22Rv1 (cell line): ENCODE measurements around the gene LRIG1.

ENCODE experiments used
- H3K27ac ChIP-seq: fragments of 450-650 bp; 2 replicates; pipeline ENCODE4 v1.5.1; 2017
- ZFX ChIP-seq: fragments of 450-650 bp; IDR thresholded peaks from 2 replicates; pipeline ENCODE4 v1.6.1; 2017; ENCODE audit warnings: antibody characterized with exemption, borderline replicate concordance
- TF ChIP-seq, protein P1 (sequence below): fragments of 450-650 bp; IDR thresholded peaks from 2 replicates; pipeline ENCODE4 v1.5.1; 2017; ENCODE audit warnings: mild to moderate bottlenecking

Gene LRIG1

DNA sequence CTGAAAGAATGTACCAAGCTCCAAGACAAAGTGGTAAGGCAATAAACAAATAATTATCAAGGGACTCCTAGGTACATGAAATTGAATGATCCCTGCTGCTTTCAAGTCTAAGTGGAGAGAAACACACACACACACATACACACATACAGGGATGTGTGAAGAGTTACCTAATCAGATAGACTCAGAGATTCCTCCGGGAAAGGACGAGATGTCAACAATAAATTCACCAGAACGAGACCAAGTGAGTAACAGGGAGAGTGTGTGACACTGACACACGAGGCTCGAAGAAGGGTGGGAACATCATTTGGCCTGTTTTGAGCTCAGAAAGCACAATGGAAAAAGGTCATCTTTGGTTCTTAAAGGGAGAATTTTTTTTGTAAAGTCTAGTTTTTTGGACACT lies 13.4 kb downstream of the LRIG1 start:
- H3K27ac ChIP-seq: no peak overlapping the region
- TF ChIP-seq, protein P1, sequence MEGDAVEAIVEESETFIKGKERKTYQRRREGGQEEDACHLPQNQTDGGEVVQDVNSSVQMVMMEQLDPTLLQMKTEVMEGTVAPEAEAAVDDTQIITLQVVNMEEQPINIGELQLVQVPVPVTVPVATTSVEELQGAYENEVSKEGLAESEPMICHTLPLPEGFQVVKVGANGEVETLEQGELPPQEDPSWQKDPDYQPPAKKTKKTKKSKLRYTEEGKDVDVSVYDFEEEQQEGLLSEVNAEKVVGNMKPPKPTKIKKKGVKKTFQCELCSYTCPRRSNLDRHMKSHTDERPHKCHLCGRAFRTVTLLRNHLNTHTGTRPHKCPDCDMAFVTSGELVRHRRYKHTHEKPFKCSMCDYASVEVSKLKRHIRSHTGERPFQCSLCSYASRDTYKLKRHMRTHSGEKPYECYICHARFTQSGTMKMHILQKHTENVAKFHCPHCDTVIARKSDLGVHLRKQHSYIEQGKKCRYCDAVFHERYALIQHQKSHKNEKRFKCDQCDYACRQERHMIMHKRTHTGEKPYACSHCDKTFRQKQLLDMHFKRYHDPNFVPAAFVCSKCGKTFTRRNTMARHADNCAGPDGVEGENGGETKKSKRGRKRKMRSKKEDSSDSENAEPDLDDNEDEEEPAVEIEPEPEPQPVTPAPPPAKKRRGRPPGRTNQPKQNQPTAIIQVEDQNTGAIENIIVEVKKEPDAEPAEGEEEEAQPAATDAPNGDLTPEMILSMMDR: no peak
- TF ChIP-seq ZFX: no peak

DNA sequence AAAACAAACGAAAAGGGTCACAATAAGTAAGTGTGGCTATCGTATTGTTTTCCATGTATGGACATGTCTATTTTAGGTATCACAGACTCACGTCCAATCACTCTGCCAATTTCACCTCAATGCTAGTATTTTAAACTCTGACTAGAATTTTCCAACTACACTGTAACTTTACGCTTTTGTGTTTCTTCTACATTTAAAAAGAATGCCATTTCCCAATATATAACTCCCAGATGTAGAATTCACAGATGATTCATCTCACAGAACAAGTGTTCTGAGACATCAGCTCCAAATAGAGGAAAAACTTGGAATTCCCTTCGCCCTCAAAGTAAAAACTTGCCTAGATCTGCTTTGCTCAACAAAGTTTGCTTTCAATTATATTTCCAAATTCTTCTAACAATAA lies 14.2 kb downstream of the LRIG1 start:
- no peak overlapping the region for H3K27ac ChIP-seq
- TF ChIP-seq ZFX: no peak
- TF ChIP-seq, protein P1: no peak

DNA sequence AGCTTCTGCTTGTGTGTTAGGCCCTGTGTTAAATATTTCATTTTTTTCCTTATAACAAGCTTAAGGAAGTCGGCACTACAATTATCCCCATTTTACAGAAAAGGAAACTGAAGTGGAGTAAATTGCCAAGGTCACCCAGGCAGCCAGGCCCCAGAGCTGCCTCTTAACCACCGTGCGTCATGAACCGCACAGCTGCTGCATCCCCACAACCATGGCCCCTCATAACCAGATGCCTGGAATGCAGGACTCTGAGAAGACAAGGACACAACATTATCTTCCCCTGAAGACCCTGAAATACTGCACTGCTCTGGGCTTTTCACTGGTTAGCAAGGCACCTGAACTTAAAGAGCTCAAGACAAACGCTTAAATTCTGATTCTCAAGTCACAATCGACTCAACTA lies 14.6 kb downstream of the LRIG1 start:
- TF ChIP-seq ZFX: no peak
- TF ChIP-seq, protein P1: no peak
- H3K27ac ChIP-seq: no peak overlapping the region

DNA sequence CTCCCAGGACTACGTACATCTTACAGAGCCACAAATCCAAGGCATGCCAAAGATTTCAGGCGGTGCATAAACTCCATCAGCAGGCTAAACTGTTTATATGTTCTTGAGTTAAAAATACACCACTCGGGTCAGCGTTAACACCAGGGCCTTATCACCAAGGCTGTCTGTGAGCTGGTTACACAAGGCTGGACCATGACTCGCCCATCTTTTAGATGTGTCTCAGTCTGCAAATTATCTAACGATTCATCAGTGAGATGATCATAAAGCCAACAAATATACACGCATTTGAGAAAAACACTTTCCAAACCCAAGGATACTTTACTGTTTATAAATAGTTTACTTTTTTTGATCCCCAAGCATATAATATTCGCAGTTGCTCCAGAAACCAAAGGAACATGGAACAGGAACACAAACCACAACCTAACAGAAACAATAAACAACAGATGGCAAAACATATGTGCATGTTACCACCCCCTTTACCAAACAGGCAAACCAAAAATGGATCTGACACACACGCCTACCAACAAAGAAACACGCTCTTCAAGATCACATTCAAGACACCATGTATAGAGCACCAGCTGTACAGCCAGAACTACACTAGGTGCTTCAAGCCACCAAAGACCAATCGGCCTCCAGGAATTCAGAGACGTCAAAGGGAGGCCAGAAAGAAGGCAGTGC lies 15.4 kb downstream of the LRIG1 start:
- no peak overlapping the region for H3K27ac ChIP-seq
- no peak for TF ChIP-seq ZFX
- TF ChIP-seq, protein P1: no peak

DNA sequence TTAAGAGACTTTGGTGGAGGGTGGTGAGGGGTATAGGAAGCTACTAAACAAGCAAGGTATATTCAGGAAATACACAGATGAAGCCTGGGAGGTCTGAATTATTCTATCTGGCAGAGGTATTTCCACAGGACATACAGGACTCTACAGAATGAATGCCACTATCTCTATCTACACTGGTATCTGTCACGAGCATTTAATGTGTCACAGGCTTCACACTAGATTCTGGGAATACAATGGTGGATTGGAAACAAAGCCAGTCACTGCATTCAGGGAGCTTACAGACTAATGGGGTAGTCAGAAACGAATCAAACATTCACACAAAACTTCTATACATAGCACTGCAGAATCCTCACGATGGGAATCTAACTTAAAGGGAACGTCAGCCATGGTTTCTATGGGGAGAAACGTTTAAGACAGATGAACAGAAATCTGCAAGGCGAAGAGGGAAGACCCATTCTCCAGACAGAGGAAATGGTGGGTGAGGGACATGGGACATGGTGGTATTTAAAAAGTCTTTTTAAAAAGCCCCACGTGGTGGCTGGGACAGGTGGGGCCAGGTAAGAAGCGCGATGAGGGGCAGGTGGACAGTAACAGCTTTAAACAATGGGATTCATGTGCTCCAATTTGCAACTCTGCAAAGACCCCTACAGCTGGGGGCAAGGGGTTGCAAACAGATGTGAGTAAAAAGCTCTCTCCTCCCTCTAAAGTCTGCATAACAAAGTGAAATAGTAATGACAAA lies 16.5 kb downstream of the LRIG1 start:
- no peak overlapping the region for H3K27ac ChIP-seq
- TF ChIP-seq, protein P1: no peak
- TF ChIP-seq ZFX: no peak

DNA sequence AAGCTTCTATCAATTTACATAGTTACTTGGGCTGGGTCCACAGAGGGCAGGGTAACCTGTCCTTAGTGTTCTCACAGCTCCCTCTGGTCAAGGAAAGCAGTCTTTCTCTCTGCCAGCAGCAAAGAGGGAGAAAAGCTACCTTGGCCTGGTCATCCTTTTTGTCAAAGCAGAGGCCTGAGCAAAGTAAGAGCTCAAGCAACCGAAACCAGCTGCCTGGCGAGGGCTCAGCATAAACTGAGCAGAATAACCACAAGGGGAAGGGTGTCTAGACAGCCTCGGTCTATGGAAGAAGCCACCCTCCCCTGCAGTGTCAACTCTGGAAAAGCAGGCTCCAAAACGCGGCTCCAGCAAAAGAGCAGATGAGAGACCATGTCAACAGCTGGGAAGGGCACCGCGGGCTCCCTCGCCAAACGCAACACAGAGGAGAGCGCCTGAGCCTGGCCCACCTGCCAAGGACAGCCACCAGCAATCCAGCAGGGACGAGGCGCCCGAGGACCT lies 17.4 kb downstream of the LRIG1 start:
- TF ChIP-seq, protein P1: no peak
- no peak for TF ChIP-seq ZFX
- H3K27ac ChIP-seq: no peak overlapping the region

DNA sequence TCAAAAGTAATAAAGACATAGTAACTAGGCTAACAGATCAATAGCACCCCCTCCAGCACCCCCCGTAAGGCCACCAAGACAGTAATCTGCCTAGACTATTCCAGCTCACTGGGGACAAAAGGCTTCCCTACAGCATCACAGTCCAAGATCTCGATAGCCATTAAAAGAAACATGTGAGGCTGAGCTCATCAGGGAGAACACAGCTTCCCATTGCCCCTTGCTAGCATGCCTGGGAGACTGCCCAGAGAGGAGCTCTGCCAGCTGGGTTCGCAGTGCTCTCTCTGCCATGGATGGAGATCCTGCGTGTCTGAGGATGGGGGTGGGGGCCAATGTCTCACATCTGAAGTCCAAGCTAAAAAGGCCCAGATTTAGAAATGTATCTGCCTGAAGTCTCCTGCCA lies 17.8 kb downstream of the LRIG1 start:
- TF ChIP-seq ZFX: no peak
- TF ChIP-seq, protein P1: no peak
- no peak overlapping the region for H3K27ac ChIP-seq
